OCI-LY1 (cell line): ENCODE data around the gene ACSL1.
A peak's percentile ranks its signal among the peaks of the same experiment; 100 is the strongest.

Experiments used
- H2AFZ ChIP-seq: fragments of 200-600 bp; sonication (generic), shearing (Covaris generic); 2 replicates; pipeline ENCODE4 v1.6.0; 2014; ENCODE audit warnings: antibody characterized with exemption, mild to moderate bottlenecking, low read length
- H3F3A ChIP-seq: fragments of 200-600 bp; sonication (generic), shearing (Covaris generic); 2 replicates; pipeline ENCODE4 v1.6.0; 2014; ENCODE audit warnings: mild to moderate bottlenecking, antibody characterized with exemption, low read length, moderate library complexity; ENCODE audit not compliant: insufficient read depth
- H3K27ac ChIP-seq: fragments of 200-600 bp; sonication (generic); 2 replicates; pipeline ENCODE4 v1.5.1; 2014; ENCODE audit warnings: low read length, mixed run types, mild to moderate bottlenecking, low read depth; ENCODE audit not compliant: poor library complexity, severe bottlenecking
- H3K27me3 ChIP-seq: fragments of 200-600 bp; sonication (generic); 2 replicates; pipeline ENCODE4 v1.6.0; 2014; ENCODE audit warnings: antibody characterized with exemption, mild to moderate bottlenecking, low read length, moderate library complexity; ENCODE audit not compliant: insufficient read depth
- H3K36me3 ChIP-seq: fragments of 200-600 bp; sonication (generic); 2 replicates; pipeline ENCODE4 v1.6.1; 2014; ENCODE audit warnings: mild to moderate bottlenecking, antibody characterized with exemption, low read length, moderate library complexity, mixed read lengths; ENCODE audit not compliant: insufficient read depth
- H3K4me1 ChIP-seq: fragments of 200-600 bp; sonication (generic); 2 replicates; pipeline ENCODE4 v1.5.1; 2014; ENCODE audit warnings: mild to moderate bottlenecking, low read length, moderate library complexity; ENCODE audit not compliant: insufficient read depth, severe bottlenecking
- H3K4me2 ChIP-seq: fragments of 200-600 bp; sonication (generic), shearing (Covaris generic); 2 replicates; pipeline ENCODE4 v1.6.1; 2014; ENCODE audit warnings: low read length
- H3K4me3 ChIP-seq: fragments of 200-600 bp; sonication (generic); 2 replicates; pipeline ENCODE4 v1.5.1; 2014; ENCODE audit warnings: low read length, low read depth, mild to moderate bottlenecking, mixed read lengths; ENCODE audit not compliant: poor library complexity, severe bottlenecking
- H3K79me2 ChIP-seq: fragments of 200-600 bp; shearing (Covaris generic); 2 replicates; pipeline ENCODE4 v1.6.1; 2016; ENCODE audit warnings: mixed run types, low read length, mixed read lengths; ENCODE audit not compliant: insufficient read depth
- H3K9ac ChIP-seq: fragments of 200-600 bp; sonication (generic), shearing (Covaris generic); 2 replicates; pipeline ENCODE4 v1.6.1; 2014; ENCODE audit warnings: mild to moderate bottlenecking, low read length, mixed read lengths
- H3K9me2 ChIP-seq: fragments of 200-600 bp; sonication (generic), shearing (Covaris generic); 2 replicates; pipeline ENCODE4 v1.6.1; 2014; ENCODE audit warnings: low read depth, mild to moderate bottlenecking, low read length, mixed read lengths
- H3K9me3 ChIP-seq: fragments of 200-600 bp; shearing (Covaris generic); 2 replicates; pipeline ENCODE4 v1.6.1; 2014; ENCODE audit warnings: low read length, mixed read lengths
- H4K20me1 ChIP-seq: fragments of 200-600 bp; sonication (generic), shearing (Covaris generic); 2 replicates; pipeline ENCODE4 v1.6.0; 2016; ENCODE audit warnings: mild to moderate bottlenecking, low read length; ENCODE audit not compliant: insufficient read depth
- CTCF ChIP-seq: fragments of 200-600 bp; sonication (generic), shearing (Covaris generic); IDR thresholded peaks from 2 replicates; pipeline ENCODE4 v1.5.1; 2017; ENCODE audit warnings: mild to moderate bottlenecking, antibody characterized with exemption, low read length, moderate library complexity, mixed read lengths
- EZH2 ChIP-seq: fragments of 200-600 bp; sonication (generic), shearing (Covaris generic); IDR thresholded peaks from 2 replicates; pipeline ENCODE4 v1.8.0; 2017; ENCODE audit warnings: borderline replicate concordance, mixed run types, mild to moderate bottlenecking, antibody characterized with exemption, low read length, moderate library complexity, mixed read lengths

The ACSL1 gene

DNA sequence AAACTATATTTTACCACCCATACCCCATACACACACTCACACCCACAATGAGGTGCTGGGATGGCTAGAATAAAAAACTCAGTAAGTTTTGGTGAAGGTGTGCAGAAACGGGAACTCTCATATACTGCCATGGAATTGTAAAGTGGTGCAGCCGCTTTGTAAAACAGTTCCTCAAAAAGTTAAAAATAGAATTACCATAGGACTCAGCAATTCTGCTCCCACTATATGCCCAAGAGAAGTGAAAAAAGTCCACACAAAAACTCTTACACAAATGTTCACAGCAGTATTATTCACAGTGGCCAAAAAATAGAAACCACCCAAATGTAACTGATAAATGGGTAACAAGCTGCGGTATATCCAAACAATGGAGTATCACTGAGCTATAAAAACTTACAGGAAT, 98.3 kb downstream of the ACSL1 start:
- H3K36me3 ChIP-seq, result peaks cover 94% of the 10 kb centered on the region

DNA sequence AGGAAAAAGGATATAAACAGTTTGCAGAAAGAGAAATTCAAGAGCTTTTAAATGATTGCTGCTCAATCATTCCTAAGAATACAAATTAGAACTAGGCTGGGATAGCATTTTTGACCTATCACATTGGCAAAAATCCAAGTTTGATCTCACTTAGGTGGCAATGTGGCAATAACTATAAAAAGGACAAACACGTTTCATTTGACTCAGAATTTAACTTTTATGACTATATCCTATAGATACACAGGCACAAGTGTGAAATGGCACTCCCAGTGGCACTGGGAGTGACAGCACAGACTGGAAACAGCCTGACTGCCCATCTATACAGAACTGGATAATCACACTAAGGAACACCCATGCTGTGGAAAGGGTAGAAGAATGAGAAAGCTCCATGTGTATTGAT, 103.0 kb downstream of the ACSL1 start:
- H2AFZ ChIP-seq, result no peak overlapping the region
- no peaks in the 10 kb centered on the region for H3K27me3 ChIP-seq
- no peak overlapping the region for H3K27ac ChIP-seq
- H3F3A ChIP-seq, result no peaks in the 10 kb centered on the region
- H4K20me1 ChIP-seq, result no peaks in the 10 kb centered on the region
- TF ChIP-seq CTCF, result no peak
- TF ChIP-seq EZH2, result no peak
- H3K4me2 ChIP-seq, result no peak overlapping the region
- H3K9me2 ChIP-seq, result no peaks in the 10 kb centered on the region
- H3K4me3 ChIP-seq, result no peak overlapping the region
- 0 out of 2 replicates have a peak, but pooled peaks cover 4% of the 10 kb centered on the region for H3K9me3 ChIP-seq
- peaks cover 24% of the 10 kb centered on the region for H3K79me2 ChIP-seq
- peaks cover 9% of the 10 kb centered on the region for H3K4me1 ChIP-seq
- H3K36me3 ChIP-seq, result peaks cover 96% of the 10 kb centered on the region
- no peak overlapping the region for H3K9ac ChIP-seq

More for the DNA sequence above, 98.3 kb downstream of the ACSL1 start:
- H3K9ac ChIP-seq, result no peak overlapping the region
- peaks cover 48% of the 10 kb centered on the region for H3K4me1 ChIP-seq
- H3K9me3 ChIP-seq, result 0 out of 2 replicates have a peak, but pooled peaks cover 4% of the 10 kb centered on the region
- no peaks in the 10 kb centered on the region for H3K27me3 ChIP-seq
- H3K4me2 ChIP-seq, result no peak overlapping the region
- no peak overlapping the region for H2AFZ ChIP-seq
- TF ChIP-seq EZH2, result no peak
- TF ChIP-seq CTCF, result no peak
- H3K79me2 ChIP-seq, result peaks cover 33% of the 10 kb centered on the region
- no peaks in the 10 kb centered on the region for H3K9me2 ChIP-seq
- H3K27ac ChIP-seq, result peak overlapping the region; percentile 3
- no peaks in the 10 kb centered on the region for H3F3A ChIP-seq
- no peak overlapping the region for H3K4me3 ChIP-seq
- H4K20me1 ChIP-seq, result no peaks in the 10 kb centered on the region

GRCh38 chr4:184721254-184721653, 104.5 kb downstream of the ACSL1 start:
- Histone ChIP-seq H3K27ac (no peak overlapping the region), H3K79me2 (peaks cover 21% of the 10 kb centered on the region), H3K4me3 (no peak overlapping the region), H2AFZ (no peak overlapping the region), H3K36me3 (peaks cover 99% of the 10 kb centered on the region), H3K9me3 (no peaks in the 10 kb centered on the region), H3K4me2 (no peak overlapping the region), H3K27me3 (no peaks in the 10 kb centered on the region), H3K9me2 (no peaks in the 10 kb centered on the region), H3K4me1 (no peaks in the 10 kb centered on the region), H3K9ac (no peak overlapping the region), H3F3A (no peaks in the 10 kb centered on the region), H4K20me1 (no peaks in the 10 kb centered on the region)
- TF ChIP-seq CTCF, result no peak
- no peak for TF ChIP-seq EZH2
